ENCODE measurements around the gene DLGAP4. TPM values are rescaled to one million over a fixed set of nuclear protein-coding genes. Genes with fewer than 3 reads are reported as not detected.

DLGAP4 gene
- total RNA-seq, 1 donor = 18.1 TPM

DNA sequence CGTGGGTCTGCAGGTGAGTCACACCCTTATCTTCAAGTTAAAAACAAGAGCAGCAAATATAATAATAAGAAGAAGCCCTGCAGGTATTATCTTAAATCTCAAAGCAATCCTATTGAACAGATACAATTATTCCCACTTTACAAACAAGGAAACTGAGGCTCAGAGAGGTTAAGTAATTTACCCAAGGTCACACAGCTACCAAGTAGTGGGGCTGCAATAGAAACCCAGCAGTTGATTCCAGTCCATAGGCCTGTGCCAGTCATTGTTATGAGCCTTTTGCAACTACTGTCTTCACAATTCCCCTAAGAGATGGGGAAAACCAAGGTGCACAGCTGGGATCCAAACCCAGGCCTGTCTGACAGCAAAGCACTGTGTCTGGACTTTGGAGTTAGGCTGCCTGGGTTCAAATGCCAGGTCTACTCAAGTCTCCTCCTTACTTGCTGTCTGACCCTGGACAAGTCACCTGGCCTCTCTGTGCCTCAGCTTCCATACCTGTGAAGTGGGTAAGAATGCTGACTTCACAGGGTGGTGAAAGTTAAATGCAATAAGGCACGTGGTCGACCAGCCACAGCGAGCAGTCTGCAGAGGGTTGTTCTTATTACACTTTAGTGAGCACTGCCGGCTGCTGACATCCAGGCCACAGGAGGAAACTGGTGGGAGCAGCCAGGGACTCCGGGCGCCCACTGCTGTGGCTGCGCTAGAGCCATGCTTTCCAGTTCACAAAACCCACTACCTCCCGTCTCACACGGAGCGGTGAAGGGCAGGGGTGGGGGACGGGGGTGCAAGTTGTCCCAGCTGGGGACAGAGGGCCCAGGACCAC, 241.3 kb downstream of the DLGAP4 start:
- TF ChIP-seq, protein P1, sequence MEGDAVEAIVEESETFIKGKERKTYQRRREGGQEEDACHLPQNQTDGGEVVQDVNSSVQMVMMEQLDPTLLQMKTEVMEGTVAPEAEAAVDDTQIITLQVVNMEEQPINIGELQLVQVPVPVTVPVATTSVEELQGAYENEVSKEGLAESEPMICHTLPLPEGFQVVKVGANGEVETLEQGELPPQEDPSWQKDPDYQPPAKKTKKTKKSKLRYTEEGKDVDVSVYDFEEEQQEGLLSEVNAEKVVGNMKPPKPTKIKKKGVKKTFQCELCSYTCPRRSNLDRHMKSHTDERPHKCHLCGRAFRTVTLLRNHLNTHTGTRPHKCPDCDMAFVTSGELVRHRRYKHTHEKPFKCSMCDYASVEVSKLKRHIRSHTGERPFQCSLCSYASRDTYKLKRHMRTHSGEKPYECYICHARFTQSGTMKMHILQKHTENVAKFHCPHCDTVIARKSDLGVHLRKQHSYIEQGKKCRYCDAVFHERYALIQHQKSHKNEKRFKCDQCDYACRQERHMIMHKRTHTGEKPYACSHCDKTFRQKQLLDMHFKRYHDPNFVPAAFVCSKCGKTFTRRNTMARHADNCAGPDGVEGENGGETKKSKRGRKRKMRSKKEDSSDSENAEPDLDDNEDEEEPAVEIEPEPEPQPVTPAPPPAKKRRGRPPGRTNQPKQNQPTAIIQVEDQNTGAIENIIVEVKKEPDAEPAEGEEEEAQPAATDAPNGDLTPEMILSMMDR (IDR thresholded peaks at IDR 0.05; ENCODE audit: extremely low read depth, low read depth, low read length) = no peak

DNA sequence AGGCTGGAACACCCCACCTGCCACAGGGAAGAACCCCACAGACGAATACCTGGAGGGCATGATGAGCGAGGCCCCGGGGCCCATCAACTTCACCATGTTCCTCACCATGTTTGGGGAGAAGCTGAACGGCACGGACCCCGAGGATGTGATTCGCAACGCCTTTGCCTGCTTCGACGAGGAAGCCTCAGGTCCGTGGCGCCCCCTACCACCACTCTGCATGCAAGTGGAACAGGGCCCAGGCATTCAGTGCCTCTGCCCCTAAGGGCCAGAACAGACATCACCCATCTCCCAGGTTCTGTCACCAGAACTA, 241.8 kb downstream of the DLGAP4 start:
- Histone ChIP-seq H3K36me3 (ENCODE audit: insufficient read depth, low read length) (peaks cover 56% of the 10 kb centered on the region), H3K27me3 (ENCODE audit: insufficient read depth, low read length) (no peaks in the 10 kb centered on the region), H3K4me2 (ENCODE audit: insufficient read depth, low read length) (no peak overlapping the region), H3K4me3 (ENCODE audit: insufficient read depth, low read length) (no peak overlapping the region), H3K4me1 (ENCODE audit: insufficient read depth, low read length) (peaks cover 19% of the 10 kb centered on the region), H3K27ac (ENCODE audit: low read depth, low read length) (no peak overlapping the region), H3K79me2 (ENCODE audit: insufficient read depth, low read length) (peaks cover 40% of the 10 kb centered on the region), H4K20me1 (ENCODE audit: insufficient read depth, low read length) (peaks cover 68% of the 10 kb centered on the region), H3K9me3 (ENCODE audit: low read depth, low read length) (no peaks in the 10 kb centered on the region), H2AFZ (ENCODE audit: low read length) (no peak overlapping the region)
- TF ChIP-seq, protein P1 (IDR thresholded peaks at IDR 0.05; ENCODE audit: extremely low read depth, low read depth, low read length) = peak; percentile 14
- no peak for DNase-seq (ENCODE audit: insufficient read length, low spot score, missing footprints)

More for the DNA sequence above, 241.3 kb downstream of the DLGAP4 start:
- Histone ChIP-seq H3K9me3 (ENCODE audit: low read depth, low read length) (no peaks in the 10 kb centered on the region), H3K79me2 (ENCODE audit: insufficient read depth, low read length) (peaks cover 46% of the 10 kb centered on the region), H3K4me1 (ENCODE audit: insufficient read depth, low read length) (peaks cover 25% of the 10 kb centered on the region), H3K36me3 (ENCODE audit: insufficient read depth, low read length) (peaks cover 56% of the 10 kb centered on the region), H4K20me1 (ENCODE audit: insufficient read depth, low read length) (peaks cover 74% of the 10 kb centered on the region), H3K4me3 (ENCODE audit: insufficient read depth, low read length) (no peak overlapping the region), H2AFZ (ENCODE audit: low read length) (no peak overlapping the region), H3K27me3 (ENCODE audit: insufficient read depth, low read length) (no peaks in the 10 kb centered on the region), H3K4me2 (ENCODE audit: insufficient read depth, low read length) (no peak overlapping the region), H3K27ac (ENCODE audit: low read depth, low read length) (no peak overlapping the region)
- DNase-seq (ENCODE audit: insufficient read length, low spot score, missing footprints) = no peak

DNA sequence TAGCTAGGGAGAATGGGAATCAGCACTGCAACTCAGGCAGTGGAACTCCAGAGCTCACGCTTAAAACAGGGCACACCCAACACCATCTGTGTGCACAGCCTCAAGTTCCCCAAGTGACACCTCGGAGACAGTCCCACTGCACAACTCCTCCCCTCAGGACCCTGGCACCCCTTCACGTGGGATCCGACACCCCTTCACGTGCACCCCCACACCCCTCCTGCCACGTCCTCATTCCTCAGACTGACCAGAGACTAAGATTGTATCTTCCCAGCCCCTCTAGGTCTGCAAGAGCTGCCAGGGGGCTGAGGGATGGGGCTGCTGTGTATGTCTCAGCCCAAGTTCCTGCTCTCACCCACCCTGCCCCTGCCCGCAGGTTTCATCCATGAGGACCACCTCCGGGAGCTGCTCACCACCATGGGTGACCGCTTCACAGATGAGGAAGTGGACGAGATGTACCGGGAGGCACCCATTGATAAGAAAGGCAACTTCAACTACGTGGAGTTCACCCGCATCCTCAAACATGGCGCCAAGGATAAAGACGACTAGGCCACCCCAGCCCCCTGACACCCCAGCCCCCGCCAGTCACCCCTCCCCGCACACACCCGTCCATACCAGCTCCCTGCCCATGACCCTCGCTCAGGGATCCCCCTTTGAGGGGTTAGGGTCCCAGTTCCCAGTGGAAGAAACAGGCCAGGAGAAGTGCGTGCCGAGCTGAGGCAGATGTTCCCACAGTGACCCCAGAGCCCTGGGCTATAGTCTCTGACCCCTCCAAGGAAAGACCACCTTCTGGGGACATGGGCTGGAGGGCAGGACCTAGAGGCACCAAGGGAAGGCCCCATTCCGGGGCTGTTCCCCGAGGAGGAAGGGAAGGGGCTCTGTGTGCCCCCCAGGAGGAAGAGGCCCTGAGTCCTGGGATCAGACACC, 242.8 kb downstream of the DLGAP4 start:
- DNase-seq (ENCODE audit: insufficient read length, low spot score, missing footprints) = peak; percentile 15
- Histone ChIP-seq H2AFZ (ENCODE audit: low read length) (no peak overlapping the region), H3K9me3 (ENCODE audit: low read depth, low read length) (no peaks in the 10 kb centered on the region), H3K4me3 (ENCODE audit: insufficient read depth, low read length) (no peak overlapping the region), H3K27me3 (ENCODE audit: insufficient read depth, low read length) (no peaks in the 10 kb centered on the region), H3K36me3 (ENCODE audit: insufficient read depth, low read length) (peaks cover 56% of the 10 kb centered on the region), H3K27ac (ENCODE audit: low read depth, low read length) (no peak overlapping the region), H3K79me2 (ENCODE audit: insufficient read depth, low read length) (peaks cover 30% of the 10 kb centered on the region), H4K20me1 (ENCODE audit: insufficient read depth, low read length) (peaks cover 59% of the 10 kb centered on the region), H3K4me1 (ENCODE audit: insufficient read depth, low read length) (peaks cover 10% of the 10 kb centered on the region), H3K4me2 (ENCODE audit: insufficient read depth, low read length) (no peak overlapping the region)
- TF ChIP-seq, protein P1 (IDR thresholded peaks at IDR 0.05; ENCODE audit: extremely low read depth, low read depth, low read length) = no peak

DNA sequence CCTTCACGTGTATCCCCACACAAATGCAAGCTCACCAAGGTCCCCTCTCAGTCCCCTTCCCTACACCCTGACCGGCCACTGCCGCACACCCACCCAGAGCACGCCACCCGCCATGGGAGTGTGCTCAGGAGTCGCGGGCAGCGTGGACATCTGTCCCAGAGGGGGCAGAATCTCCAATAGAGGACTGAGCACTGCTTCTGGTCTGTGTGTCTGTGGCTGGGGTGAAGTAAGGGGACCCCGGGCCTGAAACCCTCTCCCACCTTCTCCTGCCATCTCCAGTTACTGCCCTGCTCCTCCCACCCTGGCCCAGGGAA, 243.4 kb downstream of the DLGAP4 start:
- TF ChIP-seq, protein P1 (IDR thresholded peaks at IDR 0.05; ENCODE audit: extremely low read depth, low read depth, low read length) = no peak
- peaks cover 24% of the 10 kb centered on the region for H3K79me2 ChIP-seq (ENCODE audit: insufficient read depth, low read length)
- DNase-seq (ENCODE audit: insufficient read length, low spot score, missing footprints) = peak; percentile 37
- H3K4me1 ChIP-seq (ENCODE audit: insufficient read depth, low read length) = peaks cover 4% of the 10 kb centered on the region
- H4K20me1 ChIP-seq (ENCODE audit: insufficient read depth, low read length) = peaks cover 53% of the 10 kb centered on the region
- H3K4me3 ChIP-seq (ENCODE audit: insufficient read depth, low read length) = no peak overlapping the region
- peaks cover 52% of the 10 kb centered on the region for H3K36me3 ChIP-seq (ENCODE audit: insufficient read depth, low read length)
- no peak overlapping the region for H3K4me2 ChIP-seq (ENCODE audit: insufficient read depth, low read length)
- H3K9me3 ChIP-seq (ENCODE audit: low read depth, low read length) = no peaks in the 10 kb centered on the region
- peak overlapping the region; percentile 12 for H3K27ac ChIP-seq (ENCODE audit: low read depth, low read length)
- H2AFZ ChIP-seq (ENCODE audit: low read length) = no peak overlapping the region
- no peaks in the 10 kb centered on the region for H3K27me3 ChIP-seq (ENCODE audit: insufficient read depth, low read length)

Measured in osteoblast (primary cell).